ENCODE results near the gene NPLOC4.

NPLOC4 gene

DNA sequence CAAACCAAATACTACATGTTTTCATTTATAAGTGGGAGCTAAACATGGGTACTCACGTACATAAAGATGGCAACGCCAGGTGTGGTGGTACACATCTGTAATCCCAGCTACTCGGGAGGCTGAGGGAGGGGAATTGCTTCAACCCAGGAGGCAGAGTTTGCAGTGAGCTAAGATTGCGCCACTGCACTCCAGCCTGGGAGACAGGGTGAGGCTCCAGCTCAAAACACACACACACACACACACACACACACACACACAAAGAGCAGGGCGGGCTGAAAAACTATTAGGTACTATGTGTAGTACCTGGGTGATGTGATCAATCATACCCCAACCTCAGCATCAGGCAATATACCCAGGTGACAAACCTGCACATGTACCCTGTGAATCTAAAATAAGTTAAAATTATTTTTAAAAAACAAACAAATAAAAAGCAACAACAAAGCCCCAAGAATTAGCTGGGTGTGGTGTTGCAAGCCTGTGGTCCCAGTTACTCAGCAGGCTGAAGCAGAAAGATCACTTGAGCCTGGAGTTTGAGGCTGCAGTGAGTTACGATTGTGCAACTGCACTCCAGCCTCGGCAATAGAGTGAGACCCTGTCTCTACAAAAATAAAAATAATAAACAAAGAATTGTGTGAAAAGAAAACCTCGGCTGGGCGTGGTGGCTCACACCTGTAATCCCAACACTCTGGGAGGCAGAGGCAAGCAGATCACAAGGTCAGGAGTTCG, 72.9 kb downstream of the NPLOC4 start:
- TF ChIP-seq ZNF548 (tag by site-specific recombination; IDR thresholded peaks at IDR 0.05) (no peak), ZBTB8A (tag by site-specific recombination; IDR thresholded peaks at IDR 0.05) (no peak)
- TF ChIP-seq, protein P1, sequence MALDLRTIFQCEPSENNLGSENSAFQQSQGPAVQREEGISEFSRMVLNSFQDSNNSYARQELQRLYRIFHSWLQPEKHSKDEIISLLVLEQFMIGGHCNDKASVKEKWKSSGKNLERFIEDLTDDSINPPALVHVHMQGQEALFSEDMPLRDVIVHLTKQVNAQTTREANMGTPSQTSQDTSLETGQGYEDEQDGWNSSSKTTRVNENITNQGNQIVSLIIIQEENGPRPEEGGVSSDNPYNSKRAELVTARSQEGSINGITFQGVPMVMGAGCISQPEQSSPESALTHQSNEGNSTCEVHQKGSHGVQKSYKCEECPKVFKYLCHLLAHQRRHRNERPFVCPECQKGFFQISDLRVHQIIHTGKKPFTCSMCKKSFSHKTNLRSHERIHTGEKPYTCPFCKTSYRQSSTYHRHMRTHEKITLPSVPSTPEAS (tag by site-specific recombination; IDR thresholded peaks at IDR 0.05), result peak; percentile 58
- H3K4me1 ChIP-seq (ENCODE audit: control insufficient read depth, insufficient read depth, low read length), result peaks cover 23% of the 10 kb centered on the region
- H3K9me3 ChIP-seq (ENCODE audit: control insufficient read depth, insufficient read depth, low read depth, low read length), result no peaks in the 10 kb centered on the region
- H3K27ac ChIP-seq (ENCODE audit: extremely low read depth, low read depth, low read length), result no peak overlapping the region
- ChIA-PET POLR2A (no interaction called here), CTCF (interaction anchor here (0.7 to 7.8 kb wide), 4 partner anchors 9 to 53 kb away, joined by 3 to 69 read pairs (median 5); no protein-coding TSS in a partner anchor)
- H3K4me3 ChIP-seq (ENCODE audit: low read depth, low read length), result no peak overlapping the region
- H3K36me3 ChIP-seq (ENCODE audit: control insufficient read depth in 2 of 2, insufficient read depth in 1 of 2, low read length in 2 of 2), result peaks cover 66 to 99% of the 10 kb centered on the region in 2 experiments

DNA sequence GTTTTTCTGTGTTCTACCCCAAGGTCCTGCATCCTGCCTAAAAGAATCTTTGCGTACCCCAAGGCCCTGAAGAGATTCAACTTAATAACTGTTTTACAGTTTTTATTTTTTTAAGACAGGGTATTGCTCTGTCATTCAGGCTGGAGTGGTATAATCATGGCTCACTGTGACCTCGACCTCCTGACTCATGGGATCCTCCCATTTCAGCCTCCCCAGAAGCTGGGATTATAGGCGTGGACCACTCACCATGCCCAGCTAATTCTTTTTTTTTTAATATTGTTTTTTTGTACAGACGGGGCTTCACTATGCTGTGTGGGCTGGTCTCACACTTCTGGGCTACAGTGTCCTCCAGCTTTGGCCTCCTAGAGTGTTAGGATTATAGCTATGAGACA, 75.4 kb downstream of the NPLOC4 start:
- Histone ChIP-seq H3K27ac (ENCODE audit: extremely low read depth, low read depth, low read length) (no peak overlapping the region), H3K9me3 (ENCODE audit: control insufficient read depth, insufficient read depth, low read depth, low read length) (no peaks in the 10 kb centered on the region), H3K36me3 (ENCODE audit: control insufficient read depth in 2 of 2, insufficient read depth in 1 of 2, low read length in 2 of 2) (peaks cover 70 to 98% of the 10 kb centered on the region in 2 experiments), H3K4me3 (ENCODE audit: low read depth, low read length) (no peak overlapping the region), H3K4me1 (ENCODE audit: control insufficient read depth, insufficient read depth, low read length) (peaks cover 5% of the 10 kb centered on the region)
- POLR2A ChIA-PET, result no interaction called here
- TF ChIP-seq, protein P2, sequence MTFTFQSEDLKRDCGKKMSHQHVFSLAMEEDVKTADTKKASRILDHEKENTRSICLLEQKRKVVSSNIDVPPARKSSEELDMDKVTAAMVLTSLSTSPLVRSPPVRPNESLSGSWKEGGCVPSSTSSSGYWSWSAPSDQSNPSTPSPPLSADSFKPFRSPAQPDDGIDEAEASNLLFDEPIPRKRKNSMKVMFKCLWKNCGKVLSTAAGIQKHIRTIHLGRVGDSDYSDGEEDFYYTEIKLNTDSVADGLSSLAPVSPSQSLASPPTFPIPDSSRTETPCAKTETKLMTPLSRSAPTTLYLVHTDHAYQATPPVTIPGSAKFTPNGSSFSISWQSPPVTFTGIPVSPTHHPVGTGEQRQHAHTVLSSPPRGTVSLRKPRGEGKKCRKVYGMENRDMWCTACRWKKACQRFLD (tag by site-specific recombination; IDR thresholded peaks at IDR 0.05), result no peak
- TF ChIP-seq YY2 (tag by site-specific recombination; IDR thresholded peaks at IDR 0.05) (no peak), ZNF571 (tag by site-specific recombination; IDR thresholded peaks at IDR 0.05) (no peak), ZFP3 (tag by site-specific recombination; IDR thresholded peaks at IDR 0.05; ENCODE audit: low read depth) (no peak), ZNF335 (tag by site-specific recombination; conservative IDR thresholded peaks at IDR 0.05) (no peak), ZNF777 (tag by site-specific recombination; IDR thresholded peaks at IDR 0.05; ENCODE audit: borderline replicate concordance) (no peak), WT1 (tag by site-specific recombination; IDR thresholded peaks at IDR 0.05) (no peak), ZNF23 (tag by site-specific recombination; IDR thresholded peaks at IDR 0.05; ENCODE audit: borderline replicate concordance) (no peak)
- TF ChIP-seq, protein P3, sequence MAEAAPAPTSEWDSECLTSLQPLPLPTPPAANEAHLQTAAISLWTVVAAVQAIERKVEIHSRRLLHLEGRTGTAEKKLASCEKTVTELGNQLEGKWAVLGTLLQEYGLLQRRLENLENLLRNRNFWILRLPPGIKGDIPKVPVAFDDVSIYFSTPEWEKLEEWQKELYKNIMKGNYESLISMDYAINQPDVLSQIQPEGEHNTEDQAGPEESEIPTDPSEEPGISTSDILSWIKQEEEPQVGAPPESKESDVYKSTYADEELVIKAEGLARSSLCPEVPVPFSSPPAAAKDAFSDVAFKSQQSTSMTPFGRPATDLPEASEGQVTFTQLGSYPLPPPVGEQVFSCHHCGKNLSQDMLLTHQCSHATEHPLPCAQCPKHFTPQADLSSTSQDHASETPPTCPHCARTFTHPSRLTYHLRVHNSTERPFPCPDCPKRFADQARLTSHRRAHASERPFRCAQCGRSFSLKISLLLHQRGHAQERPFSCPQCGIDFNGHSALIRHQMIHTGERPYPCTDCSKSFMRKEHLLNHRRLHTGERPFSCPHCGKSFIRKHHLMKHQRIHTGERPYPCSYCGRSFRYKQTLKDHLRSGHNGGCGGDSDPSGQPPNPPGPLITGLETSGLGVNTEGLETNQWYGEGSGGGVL (tag by site-specific recombination; IDR thresholded peaks at IDR 0.05), result no peak
- TF ChIP-seq, protein P4, sequence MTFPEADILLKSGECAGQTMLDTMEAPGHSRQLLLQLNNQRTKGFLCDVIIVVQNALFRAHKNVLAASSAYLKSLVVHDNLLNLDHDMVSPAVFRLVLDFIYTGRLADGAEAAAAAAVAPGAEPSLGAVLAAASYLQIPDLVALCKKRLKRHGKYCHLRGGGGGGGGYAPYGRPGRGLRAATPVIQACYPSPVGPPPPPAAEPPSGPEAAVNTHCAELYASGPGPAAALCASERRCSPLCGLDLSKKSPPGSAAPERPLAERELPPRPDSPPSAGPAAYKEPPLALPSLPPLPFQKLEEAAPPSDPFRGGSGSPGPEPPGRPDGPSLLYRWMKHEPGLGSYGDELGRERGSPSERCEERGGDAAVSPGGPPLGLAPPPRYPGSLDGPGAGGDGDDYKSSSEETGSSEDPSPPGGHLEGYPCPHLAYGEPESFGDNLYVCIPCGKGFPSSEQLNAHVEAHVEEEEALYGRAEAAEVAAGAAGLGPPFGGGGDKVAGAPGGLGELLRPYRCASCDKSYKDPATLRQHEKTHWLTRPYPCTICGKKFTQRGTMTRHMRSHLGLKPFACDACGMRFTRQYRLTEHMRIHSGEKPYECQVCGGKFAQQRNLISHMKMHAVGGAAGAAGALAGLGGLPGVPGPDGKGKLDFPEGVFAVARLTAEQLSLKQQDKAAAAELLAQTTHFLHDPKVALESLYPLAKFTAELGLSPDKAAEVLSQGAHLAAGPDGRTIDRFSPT (tag by site-specific recombination; IDR thresholded peaks at IDR 0.05), result no peak
- TF ChIP-seq, protein P5, sequence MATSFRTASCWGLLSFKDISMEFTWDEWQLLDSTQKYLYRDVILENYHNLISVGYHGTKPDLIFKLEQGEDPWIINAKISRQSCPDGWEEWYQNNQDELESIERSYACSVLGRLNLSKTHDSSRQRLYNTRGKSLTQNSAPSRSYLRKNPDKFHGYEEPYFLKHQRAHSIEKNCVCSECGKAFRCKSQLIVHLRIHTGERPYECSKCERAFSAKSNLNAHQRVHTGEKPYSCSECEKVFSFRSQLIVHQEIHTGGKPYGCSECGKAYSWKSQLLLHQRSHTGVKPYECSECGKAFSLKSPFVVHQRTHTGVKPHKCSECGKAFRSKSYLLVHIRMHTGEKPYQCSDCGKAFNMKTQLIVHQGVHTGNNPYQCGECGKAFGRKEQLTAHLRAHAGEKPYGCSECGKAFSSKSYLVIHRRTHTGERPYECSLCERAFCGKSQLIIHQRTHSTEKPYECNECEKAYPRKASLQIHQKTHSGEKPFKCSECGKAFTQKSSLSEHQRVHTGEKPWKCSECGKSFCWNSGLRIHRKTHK (tag by site-specific recombination; IDR thresholded peaks at IDR 0.05), result no peak
- CTCF ChIA-PET, result interaction anchor here (0.6 to 2.0 kb wide), 2 partner anchors 40 to 43 kb away, joined by 3 to 8 read pairs; no protein-coding TSS in a partner anchor

Data from HEK293 (cell line).